HepG2 (cell line): ENCODE data around the gene SNRNP27. TPM values are rescaled to one million over a fixed set of nuclear protein-coding genes. Genes with fewer than 3 reads are reported as not detected.

Experiments
- ADNP ChIP-seq: sonication (generic); formaldehyde crosslinking; IDR thresholded peaks from 2 replicates; pipeline ENCODE4 v1.4.0; 2020; ENCODE audit warnings: missing genetic modification reagents
- FOXO4 ChIP-seq: sonication (generic); formaldehyde crosslinking; conservative IDR thresholded peaks from 2 replicates; pipeline ENCODE4 v1.8.1; 2023; ENCODE audit warnings: missing genetic modification reagents
- HCFC1 ChIP-seq: fragments of 150-350 bp; IDR thresholded peaks from 2 replicates; pipeline ENCODE4 v1.6.1; 2014; ENCODE audit warnings: low read depth, low read length
- HDAC1 ChIP-seq: sonication (generic); formaldehyde crosslinking; IDR thresholded peaks from 2 replicates; pipeline ENCODE4 v1.5.1; 2020; ENCODE audit warnings: mild to moderate bottlenecking, missing genetic modification reagents
- HOMEZ ChIP-seq: IDR thresholded peaks from 2 replicates; pipeline ENCODE4 v1.6.1; 2016; ENCODE audit warnings: low read depth
- ISX ChIP-seq: sonication (generic); formaldehyde crosslinking; conservative IDR thresholded peaks from 2 replicates; pipeline ENCODE4 v1.5.0; 2020; ENCODE audit warnings: missing genetic modification reagents
- JUNB ChIP-seq: sonication (generic); formaldehyde crosslinking; IDR thresholded peaks from 2 replicates; pipeline ENCODE4 v1.8.0; 2022; ENCODE audit warnings: missing genetic modification reagents, mild to moderate bottlenecking, borderline replicate concordance
- MED8 ChIP-seq: sonication (generic); formaldehyde crosslinking; IDR thresholded peaks from 2 replicates; pipeline ENCODE4 v1.8.1; 2023; ENCODE audit warnings: mild to moderate bottlenecking, missing genetic modification reagents; ENCODE audit not compliant: insufficient replicate concordance
- RBAK ChIP-seq: sonication (generic); formaldehyde crosslinking; IDR thresholded peaks from 2 replicates; pipeline ENCODE4 v1.5.1; 2020; ENCODE audit warnings: mild to moderate bottlenecking, missing genetic modification reagents
- RXRB ChIP-seq: IDR thresholded peaks from 2 replicates; pipeline ENCODE4 v1.6.1; 2016; ENCODE audit warnings: borderline replicate concordance, missing genetic modification reagents, missing compliant biosample characterization
- SAFB2 ChIP-seq: sonication (generic); formaldehyde crosslinking; IDR thresholded peaks from 2 replicates; pipeline ENCODE4 v1.5.1; 2020; ENCODE audit warnings: missing genetic modification reagents, low read depth, mild to moderate bottlenecking, borderline replicate concordance
- SRSF9 ChIP-seq: fragments of 200-400 bp; formaldehyde crosslinking; IDR thresholded peaks from 2 replicates; pipeline ENCODE4 v1.6.1; 2018; ENCODE audit warnings: borderline replicate concordance, mild to moderate bottlenecking, low read depth, low read length; ENCODE audit not compliant: insufficient read depth, poor library complexity, severe bottlenecking
- ZBTB3 ChIP-seq: sonication (generic); formaldehyde crosslinking; IDR thresholded peaks from 2 replicates; pipeline ENCODE4 v1.4.0; 2020; ENCODE audit warnings: low read depth, mild to moderate bottlenecking, moderate library complexity, missing genetic modification reagents, borderline replicate concordance
- ZBTB46 ChIP-seq: sonication (generic); formaldehyde crosslinking; IDR thresholded peaks from 2 replicates; pipeline ENCODE4 v1.4.0; 2020; ENCODE audit warnings: mild to moderate bottlenecking, missing genetic modification reagents, borderline replicate concordance
- ZBTB49 ChIP-seq: sonication (generic); formaldehyde crosslinking; IDR thresholded peaks from 2 replicates; pipeline ENCODE4 v1.4.0; 2020; ENCODE audit warnings: missing genetic modification reagents, borderline replicate concordance
- ZFP37 ChIP-seq: sonication (generic); formaldehyde crosslinking; IDR thresholded peaks from 2 replicates; pipeline ENCODE4 v1.4.0; 2020; ENCODE audit warnings: missing genetic modification reagents, borderline replicate concordance
- ZFP82 ChIP-seq: sonication (generic); formaldehyde crosslinking; IDR thresholded peaks from 2 replicates; pipeline ENCODE4 v1.5.1; 2020; ENCODE audit warnings: mild to moderate bottlenecking, missing genetic modification reagents, borderline replicate concordance
- ZNF10 ChIP-seq: sonication (generic); formaldehyde crosslinking; IDR thresholded peaks from 2 replicates; pipeline ENCODE4 v1.4.0; 2020; ENCODE audit warnings: mild to moderate bottlenecking, low read depth, missing genetic modification reagents, borderline replicate concordance
- ZNF234 ChIP-seq: sonication (generic); formaldehyde crosslinking; conservative IDR thresholded peaks from 2 replicates; pipeline ENCODE4 v1.5.1; 2020; ENCODE audit warnings: mild to moderate bottlenecking, missing genetic modification reagents
- ZNF446 ChIP-seq: sonication (generic); formaldehyde crosslinking; IDR thresholded peaks from 2 replicates; pipeline ENCODE4 v1.5.0; 2020; ENCODE audit warnings: mild to moderate bottlenecking, missing genetic modification reagents
- ZNF468 ChIP-seq: sonication (generic); formaldehyde crosslinking; IDR thresholded peaks from 2 replicates; pipeline ENCODE4 v1.8.0; 2022; ENCODE audit warnings: mild to moderate bottlenecking, moderate library complexity, missing genetic modification reagents
- polyA plus RNA-seq, 8 experiments: library from polyadenylated mRNA; depleted of rRNA in 3 of 8; stranded (reverse) in 7 of 8; unstranded in 1 of 8; fragments of >200 nt; fragmentation: Illumina TruSeq in 4 of 8; extraction: Trizol in 4 of 8; gene quantifications; 2 replicates each; pipeline versions ENCODE4 v1.2.1 to v1.2.3, GENCODE V29; 2011 to 2016; ENCODE audit warnings: low read depth in 4 of 8, missing spikeins in 1 of 8, mixed read lengths in 1 of 8; ENCODE audit not compliant: insufficient read depth in 1 of 8
- total RNA-seq, 5 experiments: library from RNA; depleted of rRNA; stranded (reverse); fragments of >200 nt; fragmentation: Illumina TruSeq; extraction: Trizol; gene quantifications; 2 replicates each; pipeline ENCODE4 v1.2.3, GENCODE V29; 2016; ENCODE audit warnings: low read depth in 1 of 5

The SNRNP27 gene
- total and polyA plus RNA-seq, 2 of the 13 experiments (the other 11 are each of a cell fraction or from before 2014, with no cell fraction given), result 49.8 to 54.6 TPM

- TF ChIP-seq ZNF468 (CRISPR knock-in tag) (peak; percentile 67; the same call in 1 of the 2 replicates), ADNP (CRISPR knock-in tag) (no peak), ZBTB49 (CRISPR knock-in tag) (peak; percentile 89; the same call in 1 of the 2 replicates), RBAK (CRISPR knock-in tag) (0 out of 2 replicates have a peak, but pooled peaks have one; percentile 54), ZFP82 (CRISPR knock-in tag) (no peak; the same call in 1 of the 2 replicates), HOMEZ (CRISPR knock-in tag) (peak; percentile 74; the same call in 1 of the 2 replicates), ZFP37 (CRISPR knock-in tag) (0 out of 2 replicates have a peak, but pooled peaks have one; percentile 11), ZNF234 (peak; percentile 89; the same call in 1 of the 2 replicates), HDAC1 (CRISPR knock-in tag) (peak; percentile 92), JUNB (CRISPR knock-in tag) (peak; percentile 70; the same call in 1 of the 2 replicates), SAFB2 (CRISPR knock-in tag) (peak; percentile 84; the same call in 1 of the 2 replicates), HCFC1 (no peak), ZBTB3 (peak; percentile 79; the same call in 1 of the 2 replicates), ISX (no peak; the same call in 1 of the 2 replicates), MED8 (CRISPR knock-in tag) (no peak), ZBTB46 (0 out of 2 replicates have a peak, but pooled peaks have one; percentile 35), ZNF446 (CRISPR knock-in tag) (peak; percentile 37; the same call in 1 of the 2 replicates), ZNF10 (CRISPR knock-in tag) (no peak), RXRB (CRISPR knock-in tag) (no peak), SRSF9 (no peak), FOXO4 (CRISPR knock-in tag) (no peak)
Observed at GRCh38 chr2:69914164-69914949, 20.6 kb downstream of the SNRNP27 start (continued).
